ENCODE results near the gene ADRB1. TPM values are rescaled to one million over a fixed set of nuclear protein-coding genes. Genes with fewer than 3 reads are reported as not detected.

ADRB1 gene
- total RNA-seq: 1 to 10 TPM in 1 of 2 experiments, under 1 TPM in 1; 0.91 to 1.0 TPM

GRCh38 chr10:114043532-114044246 is at the start of gene ADRB1:
ADRB1 (plus strand) TSS chr10:114043866; CDS start chr10:114044133, 267 bp downstream.
- H3K27ac Mint-ChIP-seq: no peak within 1 kb of the TSS
- peak; percentile 50 for ATAC-seq (ENCODE audit: low read depth)
- H3K27me3 Mint-ChIP-seq: peaks cover 87% of the 10 kb centered on the region
- H3K36me3 Mint-ChIP-seq: peaks cover 1% of the 10 kb centered on the region
- no peaks in the 10 kb centered on the region for H3K9me3 Mint-ChIP-seq
- peaks cover 18% of the 10 kb centered on the region for H3K4me1 Mint-ChIP-seq
- POLR2A ChIA-PET: interaction anchor here (0.6 to 1.5 kb wide), 3 partner anchors 12 to 1114 kb away, joined by 3 to 4 read pairs (median 3); no protein-coding TSS in a partner anchor
- H3K4me3 Mint-ChIP-seq: peak within 1 kb of the TSS; percentile 78
- no peak for DNase-seq

- no peaks in the 10 kb centered on the region for H3K9me3 Mint-ChIP-seq
- no peaks in the 10 kb centered on the region for H3K36me3 Mint-ChIP-seq
- no peak for DNase-seq
- H3K27me3 Mint-ChIP-seq: peaks cover 86% of the 10 kb centered on the region
- POLR2A ChIA-PET: no interaction called here
- H3K4me1 Mint-ChIP-seq: peaks cover 14% of the 10 kb centered on the region
- H3K4me3 Mint-ChIP-seq: no peak overlapping the region
- no peak for ATAC-seq (ENCODE audit: low read depth)
- H3K27ac Mint-ChIP-seq: no peak overlapping the region
These were observed 48.5 kb upstream of the ADRB1 start for GRCh38 chr10:113995201-113995600.

GRCh38 chr10:113997428-113997827 is 46.2 kb upstream of the ADRB1 start:
- Mint-ChIP-seq H3K4me3 (no peak overlapping the region), H3K9me3 (no peaks in the 10 kb centered on the region), H3K36me3 (no peaks in the 10 kb centered on the region), H3K27me3 (peaks cover 75% of the 10 kb centered on the region), H3K4me1 (no peaks in the 10 kb centered on the region), H3K27ac (no peak overlapping the region)
- ATAC-seq (ENCODE audit: low read depth) (no peak), DNase-seq (no peak)
- POLR2A ChIA-PET: interaction anchor here (1.0 kb wide), 1 partner anchor 14 kb away, joined by 3 read pairs; no protein-coding TSS in a partner anchor

GRCh38 chr10:113999531-113999930 is 44.1 kb upstream of the ADRB1 start:
- Mint-ChIP-seq H3K36me3 (no peaks in the 10 kb centered on the region), H3K27ac (no peak overlapping the region), H3K27me3 (peaks cover 59% of the 10 kb centered on the region), H3K4me1 (peaks cover 1% of the 10 kb centered on the region), H3K9me3 (no peaks in the 10 kb centered on the region), H3K4me3 (no peak overlapping the region)
- POLR2A ChIA-PET: no interaction called here
- ATAC-seq (ENCODE audit: low read depth) (no peak), DNase-seq (no peak)

GRCh38 chr10:114000457-114001010 is 43.1 kb upstream of the ADRB1 start:
- DNase-seq (no peak), ATAC-seq (ENCODE audit: low read depth) (no peak)
- Mint-ChIP-seq H3K27ac (no peak overlapping the region), H3K27me3 (peaks cover 60% of the 10 kb centered on the region), H3K4me3 (no peak overlapping the region), H3K4me1 (peaks cover 1% of the 10 kb centered on the region), H3K9me3 (no peaks in the 10 kb centered on the region), H3K36me3 (no peaks in the 10 kb centered on the region)
- POLR2A ChIA-PET: no interaction called here

GRCh38 chr10:114002422-114002821 is 41.2 kb upstream of the ADRB1 start:
- Mint-ChIP-seq H3K4me3 (no peak overlapping the region), H3K36me3 (no peaks in the 10 kb centered on the region)
- POLR2A ChIA-PET: no interaction called here

GRCh38 chr10:114003161-114003941 is 40.3 kb upstream of the ADRB1 start:
- DNase-seq (no peak), ATAC-seq (ENCODE audit: low read depth) (no peak)
- H3K4me1 Mint-ChIP-seq: peaks cover 1% of the 10 kb centered on the region
- POLR2A ChIA-PET: no interaction called here
- H3K36me3 Mint-ChIP-seq: no peaks in the 10 kb centered on the region
- H3K4me3 Mint-ChIP-seq: no peak overlapping the region
- H3K27ac Mint-ChIP-seq: no peak overlapping the region
- no peaks in the 10 kb centered on the region for H3K9me3 Mint-ChIP-seq
- H3K27me3 Mint-ChIP-seq: peaks cover 46% of the 10 kb centered on the region

More at GRCh38 chr10:114002422-114002821, 41.2 kb upstream of the ADRB1 start:
- Mint-ChIP-seq H3K27me3 (peaks cover 50% of the 10 kb centered on the region), H3K27ac (no peak overlapping the region), H3K9me3 (no peaks in the 10 kb centered on the region), H3K4me1 (peaks cover 1% of the 10 kb centered on the region)
- DNase-seq (no peak), ATAC-seq (ENCODE audit: low read depth) (no peak)

- POLR2A ChIA-PET: no interaction called here
- Mint-ChIP-seq H3K4me1 (no peaks in the 10 kb centered on the region), H3K27ac (no peak overlapping the region), H3K27me3 (peaks cover 31% of the 10 kb centered on the region), H3K9me3 (no peaks in the 10 kb centered on the region), H3K4me3 (no peak overlapping the region), H3K36me3 (no peaks in the 10 kb centered on the region)
- no peak for ATAC-seq (ENCODE audit: low read depth)
- no peak for DNase-seq
These were observed 34.2 kb upstream of the ADRB1 start for GRCh38 chr10:114009281-114009996.

- Mint-ChIP-seq H3K36me3 (no peaks in the 10 kb centered on the region), H3K9me3 (peaks cover 2% of the 10 kb centered on the region), H3K27ac (no peak overlapping the region), H3K27me3 (peaks cover 26% of the 10 kb centered on the region), H3K4me1 (no peaks in the 10 kb centered on the region), H3K4me3 (no peak overlapping the region)
- POLR2A ChIA-PET: no interaction called here
- ATAC-seq (ENCODE audit: low read depth): no peak
- DNase-seq: no peak
These were observed 33.4 kb upstream of the ADRB1 start for GRCh38 chr10:114010316-114010715.

- Mint-ChIP-seq H3K27me3 (peaks cover 30% of the 10 kb centered on the region), H3K4me3 (no peak overlapping the region), H3K27ac (no peak overlapping the region), H3K9me3 (peaks cover 5% of the 10 kb centered on the region), H3K4me1 (no peaks in the 10 kb centered on the region), H3K36me3 (no peaks in the 10 kb centered on the region)
- DNase-seq (no peak), ATAC-seq (ENCODE audit: low read depth) (no peak)
- POLR2A ChIA-PET: no interaction called here
These were observed 31.0 kb upstream of the ADRB1 start for GRCh38 chr10:114012650-114013049.

- POLR2A ChIA-PET: no interaction called here
- no peak overlapping the region for H3K4me3 Mint-ChIP-seq
- H3K27ac Mint-ChIP-seq: no peak overlapping the region
- H3K4me1 Mint-ChIP-seq: no peaks in the 10 kb centered on the region
- DNase-seq (no peak), ATAC-seq (ENCODE audit: low read depth) (no peak)
- peaks cover 35% of the 10 kb centered on the region for H3K27me3 Mint-ChIP-seq
- peaks cover under 1% of the 10 kb centered on the region for H3K36me3 Mint-ChIP-seq
- H3K9me3 Mint-ChIP-seq: peaks cover 9% of the 10 kb centered on the region
These were observed 28.0 kb upstream of the ADRB1 start for GRCh38 chr10:114015708-114016107.

- POLR2A ChIA-PET: no interaction called here
- ATAC-seq (ENCODE audit: low read depth): no peak
- Mint-ChIP-seq H3K27ac (no peak overlapping the region), H3K27me3 (peaks cover 42% of the 10 kb centered on the region), H3K4me3 (no peak overlapping the region), H3K9me3 (peaks cover 10% of the 10 kb centered on the region), H3K36me3 (peaks cover 2% of the 10 kb centered on the region), H3K4me1 (peaks cover 2% of the 10 kb centered on the region)
- DNase-seq: no peak
These were observed 26.4 kb upstream of the ADRB1 start for GRCh38 chr10:114017271-114017670.

GRCh38 chr10:114017873-114018272 is 25.8 kb upstream of the ADRB1 start:
- peaks cover 2% of the 10 kb centered on the region for H3K36me3 Mint-ChIP-seq
- peaks cover 10% of the 10 kb centered on the region for H3K9me3 Mint-ChIP-seq
- no peak for DNase-seq
- POLR2A ChIA-PET: interaction anchor here (0.7 kb wide), 1 partner anchor 90 kb away, joined by 3 read pairs; no protein-coding TSS in a partner anchor
- no peak overlapping the region for H3K27ac Mint-ChIP-seq
- peaks cover 48% of the 10 kb centered on the region for H3K27me3 Mint-ChIP-seq
- H3K4me1 Mint-ChIP-seq: peaks cover 2% of the 10 kb centered on the region
- H3K4me3 Mint-ChIP-seq: no peak overlapping the region
- no peak for ATAC-seq (ENCODE audit: low read depth)
